ENCODE measurements around the gene ANAPC2.

ANAPC2 gene, protein sequence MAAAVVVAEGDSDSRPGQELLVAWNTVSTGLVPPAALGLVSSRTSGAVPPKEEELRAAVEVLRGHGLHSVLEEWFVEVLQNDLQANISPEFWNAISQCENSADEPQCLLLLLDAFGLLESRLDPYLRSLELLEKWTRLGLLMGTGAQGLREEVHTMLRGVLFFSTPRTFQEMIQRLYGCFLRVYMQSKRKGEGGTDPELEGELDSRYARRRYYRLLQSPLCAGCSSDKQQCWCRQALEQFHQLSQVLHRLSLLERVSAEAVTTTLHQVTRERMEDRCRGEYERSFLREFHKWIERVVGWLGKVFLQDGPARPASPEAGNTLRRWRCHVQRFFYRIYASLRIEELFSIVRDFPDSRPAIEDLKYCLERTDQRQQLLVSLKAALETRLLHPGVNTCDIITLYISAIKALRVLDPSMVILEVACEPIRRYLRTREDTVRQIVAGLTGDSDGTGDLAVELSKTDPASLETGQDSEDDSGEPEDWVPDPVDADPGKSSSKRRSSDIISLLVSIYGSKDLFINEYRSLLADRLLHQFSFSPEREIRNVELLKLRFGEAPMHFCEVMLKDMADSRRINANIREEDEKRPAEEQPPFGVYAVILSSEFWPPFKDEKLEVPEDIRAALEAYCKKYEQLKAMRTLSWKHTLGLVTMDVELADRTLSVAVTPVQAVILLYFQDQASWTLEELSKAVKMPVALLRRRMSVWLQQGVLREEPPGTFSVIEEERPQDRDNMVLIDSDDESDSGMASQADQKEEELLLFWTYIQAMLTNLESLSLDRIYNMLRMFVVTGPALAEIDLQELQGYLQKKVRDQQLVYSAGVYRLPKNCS

GRCh38 chr9:137188490-137189296 is at the start of gene ANAPC2, which contains the start of gene SSNA1:
Gene ANAPC2, minus strand, starts transcription at chr9:137188560. Its CDS starts 28 bp downstream, at chr9:137188532.
Gene SSNA1, plus strand, starts transcription at chr9:137188676. Its CDS starts 51 bp downstream, at chr9:137188727.
- DNase-seq: peak; percentile 96 to 97

DNA sequence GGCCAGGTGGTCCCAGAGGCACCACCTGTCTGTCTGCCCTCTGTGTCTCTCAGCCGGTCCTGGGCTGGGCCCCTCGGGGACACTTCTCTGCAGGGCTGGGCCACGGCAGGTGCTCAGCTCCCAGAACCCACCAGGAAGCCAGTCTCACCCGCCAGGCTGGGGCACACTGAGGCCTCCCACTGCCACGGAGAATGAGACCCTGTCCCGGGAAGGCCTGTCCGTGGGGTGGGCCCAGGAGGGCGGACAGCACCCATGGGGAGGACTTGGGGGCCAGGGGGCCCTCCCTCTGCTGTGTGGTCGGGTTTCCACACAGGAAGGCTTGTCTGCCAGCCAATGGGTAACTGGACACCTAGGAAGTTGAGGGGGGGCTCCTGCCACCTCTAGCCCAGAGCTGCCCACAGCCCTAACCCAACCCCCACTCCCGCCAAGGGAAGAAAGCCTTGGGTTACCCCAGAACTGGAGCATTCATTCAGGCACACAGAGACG is 48.6 kb upstream of the ANAPC2 start:
- DNase-seq: no peak

DNA sequence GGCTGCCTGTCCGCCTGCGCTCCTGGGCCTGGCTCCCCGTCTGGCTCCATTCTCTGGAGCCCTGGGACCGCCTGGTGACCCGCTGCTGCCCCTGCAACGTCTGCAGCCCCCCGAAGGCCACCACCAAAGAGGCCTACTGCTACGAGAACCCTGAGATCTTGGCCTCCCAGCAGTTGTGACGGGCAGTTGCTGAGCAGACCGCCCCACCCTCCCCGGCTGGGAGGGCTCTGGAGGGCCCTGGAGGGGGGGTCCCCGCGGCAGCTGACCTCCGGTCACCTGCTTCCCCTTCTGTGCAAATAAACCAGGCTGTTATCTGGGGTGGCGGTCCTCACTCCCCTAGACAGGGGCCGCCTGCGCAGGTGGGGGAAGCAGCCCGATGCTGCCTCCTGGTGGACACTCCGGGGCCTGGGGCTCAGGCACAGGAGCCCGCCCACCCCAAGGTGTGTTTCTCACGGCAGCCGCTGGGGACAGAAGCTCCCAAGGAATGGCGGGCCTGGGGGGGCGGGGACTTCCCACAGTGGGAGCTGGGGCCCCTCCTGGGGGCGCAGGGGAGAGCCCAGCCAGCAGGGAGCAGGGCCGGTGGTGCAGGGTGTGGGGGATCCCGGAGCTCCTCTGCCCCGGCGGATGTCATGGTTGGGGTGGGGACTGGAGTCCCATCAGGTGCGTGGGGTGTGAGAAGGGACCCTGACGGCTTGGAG is 48.0 kb upstream of the ANAPC2 start:
- peak; percentile 91 to 94 for DNase-seq

- DNase-seq: no peak
Measured at GRCh38 chr9:137235424-137236237, 47.3 kb upstream of the ANAPC2 start.

DNA sequence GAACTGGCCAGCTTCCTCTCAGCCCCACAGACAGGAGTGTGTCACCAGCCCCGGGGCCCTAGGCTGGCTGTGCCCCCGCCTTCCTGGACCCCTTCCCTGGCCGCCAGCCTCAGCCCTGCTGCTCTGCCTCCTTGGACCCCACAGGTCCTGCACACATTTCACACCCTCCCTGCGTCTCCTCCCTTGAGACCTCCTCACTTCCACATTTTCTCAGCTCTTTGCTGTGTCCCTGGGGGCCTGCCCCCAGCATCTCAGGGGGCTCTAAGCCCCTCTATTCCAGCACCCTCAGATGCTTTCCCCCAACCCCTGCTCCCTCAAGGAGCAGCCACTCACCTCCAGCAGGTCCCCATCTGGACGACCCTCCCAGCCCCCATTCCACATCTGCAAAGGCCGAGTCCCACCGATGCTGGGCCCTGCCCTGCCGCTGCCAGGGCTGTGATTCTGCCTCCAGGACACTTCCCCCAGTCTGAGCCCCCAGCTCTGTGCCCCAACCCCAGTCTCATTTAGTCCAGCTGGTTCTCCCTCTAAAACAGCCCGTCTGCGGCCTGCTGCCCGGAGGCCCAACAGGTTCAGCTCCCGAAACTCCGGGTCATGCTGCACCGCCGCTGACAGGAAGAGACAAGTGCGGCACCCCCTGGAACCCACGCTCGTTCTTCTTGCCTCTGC is 46.5 kb upstream of the ANAPC2 start:
- no peak for DNase-seq

DNA sequence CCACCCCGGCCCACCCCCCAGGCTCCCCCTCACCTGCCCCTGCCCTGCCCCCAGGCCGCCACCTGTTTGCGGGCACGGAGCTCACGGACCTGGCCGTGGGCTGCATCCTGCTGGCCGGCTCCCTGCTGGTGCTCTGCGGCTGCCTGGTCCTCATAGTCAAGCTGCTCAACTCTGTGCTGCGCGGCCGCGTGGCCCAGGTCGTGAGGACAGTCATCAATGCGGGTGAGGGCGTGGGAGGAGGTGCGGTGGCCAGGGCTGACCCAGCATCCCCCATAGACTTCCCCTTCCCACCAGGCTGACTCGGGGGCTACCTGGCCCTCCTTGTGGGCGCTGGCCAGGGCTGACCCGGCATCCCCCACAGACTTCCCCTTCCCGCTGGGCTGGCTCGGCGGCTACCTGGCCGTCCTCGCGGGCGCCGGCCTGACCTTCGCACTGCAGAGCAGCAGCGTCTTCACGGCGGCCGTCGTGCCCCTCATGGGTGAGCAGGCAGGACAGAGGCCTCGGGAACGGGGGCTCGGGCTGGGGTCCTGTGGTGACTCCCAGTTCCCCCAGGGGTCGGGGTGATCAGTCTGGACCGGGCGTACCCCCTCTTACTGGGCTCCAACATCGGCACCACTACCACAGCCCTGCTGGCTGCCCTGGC is 45.8 kb upstream of the ANAPC2 start:
- DNase-seq: no peak

- no peak for DNase-seq
Measured at GRCh38 chr9:137233143-137233980, 45.0 kb upstream of the ANAPC2 start.

- DNase-seq: no peak
Measured at GRCh38 chr9:137232510-137232909, 44.1 kb upstream of the ANAPC2 start.

GRCh38 chr9:137232101-137232500 is 43.7 kb upstream of the ANAPC2 start:
- no peak for DNase-seq

GRCh38 chr9:137231372-137232039 is 43.1 kb upstream of the ANAPC2 start:
- DNase-seq: no peak

DNA sequence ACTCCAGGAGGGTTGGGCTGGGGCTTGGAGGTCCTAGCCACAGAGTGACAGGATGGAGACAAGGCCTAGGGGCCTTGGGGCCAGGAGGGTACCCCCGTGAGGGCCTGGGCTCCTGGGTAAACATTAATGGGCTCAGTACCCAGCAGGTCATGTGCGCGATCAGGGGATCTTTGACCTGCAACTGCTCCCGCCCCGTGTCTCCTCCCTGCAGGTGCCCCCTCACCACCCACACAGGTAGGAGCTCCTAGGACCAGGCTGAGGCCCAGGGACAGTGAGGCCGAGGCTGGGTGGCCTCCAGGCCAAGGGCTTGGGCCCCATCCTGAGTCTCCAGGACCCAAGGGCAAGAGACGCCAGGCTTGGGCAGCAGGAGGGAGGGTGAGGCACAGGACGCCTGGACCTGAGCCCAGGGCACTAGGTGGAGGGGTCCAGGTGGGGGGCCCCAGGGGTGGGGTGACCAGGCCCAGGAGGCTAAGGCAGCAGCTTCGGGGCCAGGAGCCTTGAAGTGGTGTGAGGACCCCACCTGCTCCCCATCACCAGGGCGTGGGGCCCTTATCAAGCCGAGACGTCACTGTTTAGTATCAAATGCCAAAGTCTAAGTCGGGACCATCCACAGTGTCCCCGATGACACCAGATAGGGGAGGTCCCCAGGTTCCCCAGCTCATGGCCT is 42.5 kb upstream of the ANAPC2 start, which contains the start of gene SLC34A3:
Gene SLC34A3 (plus strand): TSS at position 197 of the 667 bp plus-strand sequence. CDS start 802 bp downstream, outside the sequence.
- no peak for DNase-seq

DNA sequence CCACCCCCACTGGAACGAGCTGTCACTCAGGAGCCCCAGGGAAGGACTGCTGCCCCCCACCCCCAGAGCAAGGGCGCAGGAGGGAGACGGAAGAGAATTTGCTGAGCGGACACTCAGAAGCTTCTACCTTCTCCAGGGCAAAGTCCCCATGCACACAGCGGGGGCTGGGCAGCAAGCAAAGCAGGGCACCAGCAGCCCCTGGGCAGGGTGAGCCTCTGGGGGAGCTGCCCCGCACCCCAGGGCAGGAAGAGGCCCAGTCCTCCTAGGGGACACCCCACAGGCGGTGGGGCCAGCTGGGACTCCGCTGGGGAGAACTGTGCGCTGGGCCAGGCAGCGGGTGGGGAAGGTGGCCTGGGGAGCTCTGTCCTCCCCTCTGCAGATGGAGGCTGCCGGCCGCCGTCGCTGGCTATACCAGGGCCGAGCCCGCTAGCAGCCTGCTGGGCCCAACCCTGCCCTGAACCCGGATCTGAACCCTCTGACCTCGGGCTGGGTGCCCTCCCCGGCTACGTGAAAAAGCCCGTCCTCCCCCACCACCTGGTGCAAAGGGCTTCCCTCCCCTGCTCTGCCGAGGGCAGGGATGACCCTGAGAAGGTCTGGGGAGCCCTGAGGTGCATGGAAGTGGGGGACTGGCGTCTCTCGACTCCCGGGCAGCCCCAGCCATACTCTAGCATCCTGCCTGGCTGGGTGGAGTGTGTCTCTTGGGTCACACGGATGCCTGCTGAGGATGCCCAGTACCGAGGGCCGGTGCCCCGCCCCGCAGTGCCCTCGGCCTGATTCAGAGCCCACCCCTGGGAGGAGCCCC is 41.7 kb upstream of the ANAPC2 start:
- no peak for DNase-seq

DNA sequence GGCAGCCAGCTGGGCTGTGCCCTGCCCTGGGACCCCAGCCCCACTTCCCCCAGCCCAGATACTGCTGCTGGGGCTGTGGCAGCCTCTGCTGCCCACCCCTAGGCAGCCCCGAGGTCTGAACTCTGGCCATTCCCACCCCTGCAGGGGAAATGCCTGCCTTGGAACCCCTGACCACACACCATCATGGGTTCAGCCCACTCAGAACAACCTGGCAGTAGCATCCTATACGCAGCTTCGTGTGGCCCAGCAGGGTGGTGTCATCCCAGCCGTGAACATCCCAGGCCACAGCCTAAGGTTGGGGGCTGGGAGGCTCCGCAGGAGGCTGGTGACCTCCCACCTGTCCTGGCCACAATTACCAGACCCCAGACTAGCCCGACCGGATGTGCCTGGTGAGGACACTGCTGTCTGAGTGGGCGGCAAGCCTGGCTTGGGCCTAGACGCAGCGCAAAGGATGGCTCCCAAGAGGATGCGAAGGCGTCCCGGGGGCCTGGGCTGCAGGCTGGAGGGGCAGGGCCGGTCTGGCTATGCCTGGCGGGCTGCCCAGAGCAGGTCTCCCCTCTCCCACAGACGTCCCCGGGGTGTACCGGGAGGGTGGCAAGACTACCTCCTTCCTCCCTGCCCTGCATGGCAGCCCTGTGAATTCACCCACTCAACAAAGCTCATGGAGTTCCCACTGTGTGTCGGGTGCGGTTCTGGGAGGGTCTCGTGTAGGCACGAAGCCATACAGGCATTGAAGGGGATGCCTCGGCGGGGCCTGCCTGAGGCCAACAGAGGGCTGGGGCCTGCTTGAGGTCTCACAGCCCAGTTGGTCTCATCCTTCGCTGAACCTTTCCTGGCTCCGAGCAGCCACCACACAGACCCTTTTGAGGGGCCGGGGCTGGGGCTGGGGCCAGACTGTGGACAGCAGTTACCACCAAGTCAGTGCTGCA is 40.9 kb upstream of the ANAPC2 start:
- DNase-seq: no peak

GRCh38 chr9:137228506-137228967 is 40.2 kb upstream of the ANAPC2 start:
- no peak for DNase-seq

DNA sequence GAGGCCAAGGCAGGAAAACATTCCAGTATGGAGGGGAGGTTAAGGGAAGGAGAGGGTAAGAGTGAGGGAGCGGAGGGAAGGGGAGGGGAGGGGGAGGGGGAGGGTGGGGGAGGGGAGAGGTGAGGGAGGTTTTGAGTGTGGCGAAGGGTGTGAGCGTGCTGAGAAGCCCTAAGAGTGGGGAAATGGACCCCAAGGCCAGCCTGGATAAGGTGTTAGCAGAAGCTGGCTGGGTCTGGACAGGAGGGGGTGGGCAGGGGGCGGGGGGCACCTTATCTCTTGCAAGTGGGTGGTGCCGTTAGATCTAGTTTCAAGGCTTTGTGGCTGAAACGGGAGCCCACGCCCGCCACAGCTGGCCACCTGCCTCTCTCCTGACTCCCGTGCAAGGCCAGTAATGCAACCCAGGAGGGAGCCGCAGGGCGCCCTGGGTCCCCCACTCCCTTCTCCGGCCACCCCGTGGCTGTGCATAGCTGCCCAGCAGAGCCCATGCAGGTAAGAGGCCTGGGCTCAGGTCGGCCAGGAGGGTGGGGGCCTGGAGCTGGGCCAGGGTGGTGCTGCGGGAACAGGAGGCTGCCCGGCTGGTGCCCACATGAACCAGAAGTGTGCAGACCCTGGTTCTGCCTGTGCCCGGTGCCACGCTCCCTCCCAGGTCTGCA is 39.6 kb upstream of the ANAPC2 start:
- DNase-seq: no peak
